OCI-LY1 (cell line): ENCODE measurements around the gene SMC4.
"Not testable (repeated sequence)": the region's sequence is repeated elsewhere in the genome, so short reads cannot be mapped to it uniquely, and the experiment has no call there.

Experiments
- H2AFZ ChIP-seq: fragments of 200-600 bp; sonication (generic), shearing (Covaris generic); 2 replicates; pipeline ENCODE4 v1.6.0; 2014; ENCODE audit warnings: antibody characterized with exemption, mild to moderate bottlenecking, low read length
- H3F3A ChIP-seq: fragments of 200-600 bp; sonication (generic), shearing (Covaris generic); 2 replicates; pipeline ENCODE4 v1.6.0; 2014; ENCODE audit warnings: mild to moderate bottlenecking, antibody characterized with exemption, low read length, moderate library complexity; ENCODE audit not compliant: insufficient read depth
- H3K27ac ChIP-seq: fragments of 200-600 bp; sonication (generic); 2 replicates; pipeline ENCODE4 v1.5.1; 2014; ENCODE audit warnings: low read length, mixed run types, mild to moderate bottlenecking, low read depth; ENCODE audit not compliant: poor library complexity, severe bottlenecking
- H3K27me3 ChIP-seq: fragments of 200-600 bp; sonication (generic); 2 replicates; pipeline ENCODE4 v1.6.0; 2014; ENCODE audit warnings: antibody characterized with exemption, mild to moderate bottlenecking, low read length, moderate library complexity; ENCODE audit not compliant: insufficient read depth
- H3K36me3 ChIP-seq: fragments of 200-600 bp; sonication (generic); 2 replicates; pipeline ENCODE4 v1.6.1; 2014; ENCODE audit warnings: mild to moderate bottlenecking, antibody characterized with exemption, low read length, moderate library complexity, mixed read lengths; ENCODE audit not compliant: insufficient read depth
- H3K4me1 ChIP-seq: fragments of 200-600 bp; sonication (generic); 2 replicates; pipeline ENCODE4 v1.5.1; 2014; ENCODE audit warnings: mild to moderate bottlenecking, low read length, moderate library complexity; ENCODE audit not compliant: insufficient read depth, severe bottlenecking
- H3K4me2 ChIP-seq: fragments of 200-600 bp; sonication (generic), shearing (Covaris generic); 2 replicates; pipeline ENCODE4 v1.6.1; 2014; ENCODE audit warnings: low read length
- H3K4me3 ChIP-seq: fragments of 200-600 bp; sonication (generic); 2 replicates; pipeline ENCODE4 v1.5.1; 2014; ENCODE audit warnings: low read length, low read depth, mild to moderate bottlenecking, mixed read lengths; ENCODE audit not compliant: poor library complexity, severe bottlenecking
- H3K79me2 ChIP-seq: fragments of 200-600 bp; shearing (Covaris generic); 2 replicates; pipeline ENCODE4 v1.6.1; 2016; ENCODE audit warnings: mixed run types, low read length, mixed read lengths; ENCODE audit not compliant: insufficient read depth
- H3K9ac ChIP-seq: fragments of 200-600 bp; sonication (generic), shearing (Covaris generic); 2 replicates; pipeline ENCODE4 v1.6.1; 2014; ENCODE audit warnings: mild to moderate bottlenecking, low read length, mixed read lengths
- H3K9me2 ChIP-seq: fragments of 200-600 bp; sonication (generic), shearing (Covaris generic); 2 replicates; pipeline ENCODE4 v1.6.1; 2014; ENCODE audit warnings: low read depth, mild to moderate bottlenecking, low read length, mixed read lengths
- H3K9me3 ChIP-seq: fragments of 200-600 bp; shearing (Covaris generic); 2 replicates; pipeline ENCODE4 v1.6.1; 2014; ENCODE audit warnings: low read length, mixed read lengths
- H4K20me1 ChIP-seq: fragments of 200-600 bp; sonication (generic), shearing (Covaris generic); 2 replicates; pipeline ENCODE4 v1.6.0; 2016; ENCODE audit warnings: mild to moderate bottlenecking, low read length; ENCODE audit not compliant: insufficient read depth
- CTCF ChIP-seq: fragments of 200-600 bp; sonication (generic), shearing (Covaris generic); IDR thresholded peaks from 2 replicates; pipeline ENCODE4 v1.5.1; 2017; ENCODE audit warnings: mild to moderate bottlenecking, antibody characterized with exemption, low read length, moderate library complexity, mixed read lengths
- EZH2 ChIP-seq: fragments of 200-600 bp; sonication (generic), shearing (Covaris generic); IDR thresholded peaks from 2 replicates; pipeline ENCODE4 v1.8.0; 2017; ENCODE audit warnings: borderline replicate concordance, mixed run types, mild to moderate bottlenecking, antibody characterized with exemption, low read length, moderate library complexity, mixed read lengths

The SMC4 gene

GRCh38 chr3:160451602-160452001, 52.2 kb downstream of the SMC4 start:
- no peak for TF ChIP-seq EZH2
- TF ChIP-seq CTCF: no peak
- Histone ChIP-seq H3K79me2 (peaks cover 25% of the 10 kb centered on the region), H4K20me1 (no peaks in the 10 kb centered on the region), H3K4me2 (no peak overlapping the region), H3K9me2 (no peaks in the 10 kb centered on the region), H3K9ac (no peak overlapping the region), H3K27ac (no peak overlapping the region), H3K27me3 (no peaks in the 10 kb centered on the region), H3K9me3 (no peaks in the 10 kb centered on the region), H3K4me3 (no peak overlapping the region), H2AFZ (no peak overlapping the region), H3K4me1 (peaks cover 24% of the 10 kb centered on the region), H3K36me3 (peaks cover 13% of the 10 kb centered on the region), H3F3A (no peaks in the 10 kb centered on the region)

GRCh38 chr3:160452251-160452650, 52.8 kb downstream of the SMC4 start:
- not testable (repeated sequence) for H3K36me3 ChIP-seq, H3K9ac ChIP-seq, H3K4me3 ChIP-seq, H2AFZ ChIP-seq, H4K20me1 ChIP-seq, H3K4me2 ChIP-seq, H3K9me2 ChIP-seq, H3K27ac ChIP-seq, H3K9me3 ChIP-seq, H3F3A ChIP-seq, H3K27me3 ChIP-seq
- Histone ChIP-seq H3K79me2 (peaks cover 19% of the 10 kb centered on the region), H3K4me1 (peaks cover 18% of the 10 kb centered on the region)

GRCh38 chr3:160454995-160455394, 55.5 kb downstream of the SMC4 start:
- Histone ChIP-seq H3K27ac (no peak overlapping the region), H3K79me2 (no peaks in the 10 kb centered on the region), H3K9me3 (no peaks in the 10 kb centered on the region), H4K20me1 (no peaks in the 10 kb centered on the region), H3K36me3 (no peaks in the 10 kb centered on the region), H3K9ac (no peak overlapping the region), H3K9me2 (no peaks in the 10 kb centered on the region), H3K27me3 (no peaks in the 10 kb centered on the region; the same call in none of the 2 replicates), H2AFZ (no peak overlapping the region), H3F3A (no peaks in the 10 kb centered on the region), H3K4me3 (no peak overlapping the region), H3K4me2 (no peak overlapping the region), H3K4me1 (peaks cover 3% of the 10 kb centered on the region)
- no peak for TF ChIP-seq CTCF

GRCh38 chr3:160455846-160456245, 56.4 kb downstream of the SMC4 start:
- no peak overlapping the region for H2AFZ ChIP-seq
- no peaks in the 10 kb centered on the region for H3K9me3 ChIP-seq
- no peaks in the 10 kb centered on the region; the same call in none of the 2 replicates for H3K27me3 ChIP-seq
- no peaks in the 10 kb centered on the region for H3K4me1 ChIP-seq
- H3K4me3 ChIP-seq: no peak overlapping the region
- no peaks in the 10 kb centered on the region for H3K79me2 ChIP-seq
- TF ChIP-seq CTCF: no peak
- TF ChIP-seq EZH2: no peak
- H4K20me1 ChIP-seq: no peaks in the 10 kb centered on the region
- H3F3A ChIP-seq: no peaks in the 10 kb centered on the region
- H3K4me2 ChIP-seq: no peak overlapping the region
- no peak overlapping the region for H3K27ac ChIP-seq
- no peaks in the 10 kb centered on the region for H3K36me3 ChIP-seq
- H3K9me2 ChIP-seq: no peaks in the 10 kb centered on the region
- H3K9ac ChIP-seq: no peak overlapping the region
